Measurements from ENCODE around the gene KCNB1. TPM values are rescaled to one million over a fixed set of nuclear protein-coding genes. Genes with fewer than 3 reads are reported as not detected.

KCNB1 gene
- total RNA-seq, 1 experiment from 2014 or later = 0.68 TPM

GRCh38 chr20:49459684-49460083 lies 22.8 kb downstream of the KCNB1 start:
- no peak overlapping the region for H3K14ac ChIP-seq (ENCODE audit: insufficient read depth, low read length)

More at GRCh38 chr20:49459684-49460083, 22.8 kb downstream of the KCNB1 start:
- no peak overlapping the region for H3K4me3 Mint-ChIP-seq
- H2BK15ac ChIP-seq (ENCODE audit: low read depth, low read length) = no peak overlapping the region
- H3K23me2 ChIP-seq (ENCODE audit: insufficient read length, low read depth, low read length, poor library complexity, severe bottlenecking) = no peaks in the 10 kb centered on the region
- no peaks in the 10 kb centered on the region for H3K36me3 Mint-ChIP-seq (ENCODE audit: insufficient read depth in 1 of 3, low read depth in 3 of 3)
- no peak overlapping the region for H2AFZ ChIP-seq (ENCODE audit: low read length)
- no peak overlapping the region for H4K91ac ChIP-seq (ENCODE audit: insufficient read length, low read depth, low read length)
- no peak overlapping the region for H2BK20ac ChIP-seq (ENCODE audit: low read depth, low read length, poor library complexity, severe bottlenecking)
- TF ChIP-seq CTCF (conservative IDR thresholded peaks at IDR 0.05) = no peak
- H3K79me1 ChIP-seq (ENCODE audit: insufficient read depth, low read depth, low read length, poor library complexity, severe bottlenecking) = no peaks in the 10 kb centered on the region
- H3T11ph ChIP-seq (ENCODE audit: low read length) = no peak overlapping the region
- H2AK5ac ChIP-seq (ENCODE audit: insufficient read length, low read length) = no peak overlapping the region
- H2BK120ac ChIP-seq (ENCODE audit: low read depth, low read length, poor library complexity, severe bottlenecking) = no peak overlapping the region
- H3K4ac ChIP-seq (ENCODE audit: low read depth, low read length) = no peak overlapping the region
- no peaks in the 10 kb centered on the region for H3K4me1 ChIP-seq (ENCODE audit: insufficient read depth, low read length)
- H3K27me3 Mint-ChIP-seq (ENCODE audit: low read depth) = no peaks in the 10 kb centered on the region
- H4K5ac ChIP-seq (ENCODE audit: insufficient read length, low read depth, low read length) = no peak overlapping the region
- H3K27ac ChIP-seq (ENCODE audit: insufficient read length, low read depth, low read length) = no peak overlapping the region
- H2BK5ac ChIP-seq (ENCODE audit: insufficient read length, low read length) = no peak overlapping the region
- DNase-seq = no peak
- WGBS (ENCODE audit: extremely low coverage, insufficient read length, low lambda C conversion rate) = 100% methylated on average over 3 of the region's 6 CpGs
- H3K4me1 Mint-ChIP-seq = no peaks in the 10 kb centered on the region
- no peaks in the 10 kb centered on the region for H3K9me3 ChIP-seq (ENCODE audit: control insufficient read depth, low read depth, low read length)
- no peak overlapping the region for H3K56ac ChIP-seq (ENCODE audit: insufficient read length, low read depth, low read length)
- H3K23ac ChIP-seq (ENCODE audit: insufficient read length, low read depth, low read length) = no peak overlapping the region
- H3K27ac Mint-ChIP-seq = no peak overlapping the region
- H3K9ac ChIP-seq (ENCODE audit: extremely low read depth, insufficient read length, low read length) = no peak overlapping the region
- H3K27me3 ChIP-seq (ENCODE audit: insufficient read depth, low read length) = no peaks in the 10 kb centered on the region
- no peak overlapping the region for H4K8ac ChIP-seq (replicated peaks; ENCODE audit: insufficient read length, low read depth, low read length)
- no peaks in the 10 kb centered on the region for H3K79me2 ChIP-seq (ENCODE audit: insufficient read depth, low read length)
- no peak overlapping the region for H2BK12ac ChIP-seq (ENCODE audit: insufficient read length, low read depth, low read length)
- no peak overlapping the region for H3K18ac ChIP-seq (ENCODE audit: insufficient read length, low read depth, low read length)
- H3K4me2 ChIP-seq (ENCODE audit: insufficient read depth, insufficient read length, low read length) = no peak overlapping the region
- H3K9me3 Mint-ChIP-seq = no peaks in the 10 kb centered on the region
- H4K20me1 ChIP-seq (ENCODE audit: control insufficient read depth, insufficient read depth, insufficient read length) = no peaks in the 10 kb centered on the region

Measured in H9 (cell line).